HEK293 (cell line): ENCODE measurements around the gene CREG2.

Experiments used
- CTCF ChIA-PET: fragments of 350-600 bp; formaldehyde crosslinking; extraction: SDS; loops from one replicate; lab custom pipeline; 2021; ENCODE audit warnings: antibody characterized with exemption; lab: Yijun Ruan, JAX
- POLR2A ChIA-PET: fragments of 300-600 bp; formaldehyde crosslinking; extraction: SDS; loops from one replicate; lab custom pipeline; 2020; ENCODE audit warnings: antibody characterized with exemption, inconsistent platforms; lab: Yijun Ruan, JAX
- H3K27ac ChIP-seq: fragments of 200-500 bp; sonication (Bioruptor generic); 2 replicates; pipeline ENCODE4 v1.5.1; 2014; ENCODE audit warnings: low read depth, low read length, control low read depth, inconsistent platforms; ENCODE audit errors: extremely low read depth
- H3K36me3 ChIP-seq, 2 experiments: fragments of 200-500 bp in 1 of 2; sonication (Bioruptor generic) in 1 of 2; 1 replicate in 1 of 2; 2 replicates in 1 of 2; pipeline ENCODE4 v1.5.1; 2014 to 2017; ENCODE audit warnings: inconsistent platforms in 2 of 2, low read length in 2 of 2; ENCODE audit not compliant: control insufficient read depth in 2 of 2, insufficient read depth in 1 of 2
- H3K4me1 ChIP-seq: fragments of 200-500 bp; sonication (Bioruptor generic); 2 replicates; pipeline ENCODE4 v1.5.1; 2014; ENCODE audit warnings: mild to moderate bottlenecking, low read length, inconsistent platforms; ENCODE audit not compliant: control insufficient read depth, insufficient read depth
- H3K4me3 ChIP-seq: 2 replicates; pipeline ENCODE4 v1.5.1; 2011; ENCODE audit warnings: low read depth, mild to moderate bottlenecking, control low read depth, low read length, moderate library complexity
- H3K9me3 ChIP-seq: fragments of 200-500 bp; sonication (Bioruptor generic); 2 replicates; pipeline ENCODE4 v1.5.1; 2014; ENCODE audit warnings: low read depth, low read length, inconsistent platforms; ENCODE audit not compliant: control insufficient read depth, insufficient read depth
- GLI4 ChIP-seq: fragments of 450-650 bp; formaldehyde crosslinking; IDR thresholded peaks from 2 replicates; pipeline ENCODE4 v1.5.1; 2016; ENCODE audit warnings: missing biosample characterization, missing genetic modification characterization
- HOXA7 ChIP-seq: sonication (generic); formaldehyde crosslinking; IDR thresholded peaks from 2 replicates; pipeline ENCODE4 v1.8.1; 2022; ENCODE audit warnings: missing genetic modification reagents, borderline replicate concordance
- KLF1 ChIP-seq: fragments of 450-650 bp; formaldehyde crosslinking; IDR thresholded peaks from 2 replicates; pipeline ENCODE4 v1.5.1; 2016; ENCODE audit warnings: missing biosample characterization, missing genetic modification characterization
- MEIS1 ChIP-seq: sonication (generic); formaldehyde crosslinking; IDR thresholded peaks from 2 replicates; pipeline ENCODE4 v1.8.1; 2022; ENCODE audit warnings: missing genetic modification reagents, mild to moderate bottlenecking, borderline replicate concordance
- PRDM1 ChIP-seq: fragments of 450-650 bp; formaldehyde crosslinking; IDR thresholded peaks from 2 replicates; pipeline ENCODE4; 2016; ENCODE audit warnings: missing biosample characterization, missing genetic modification characterization
- RBAK ChIP-seq: fragments of 450-650 bp; formaldehyde crosslinking; IDR thresholded peaks from 2 replicates; pipeline ENCODE4 v1.5.1; 2016; ENCODE audit warnings: missing biosample characterization, missing genetic modification characterization
- REPIN1 ChIP-seq: fragments of 450-650 bp; formaldehyde crosslinking; IDR thresholded peaks from 2 replicates; pipeline ENCODE4 v1.5.1; 2017; ENCODE audit warnings: missing biosample characterization, missing genetic modification characterization, low read depth
- SETDB1 ChIP-seq: IDR thresholded peaks from one replicate; pipeline ENCODE4 v1.6.1; 2017; ENCODE audit warnings: mild to moderate bottlenecking, low read length, moderate library complexity, mixed read lengths; ENCODE audit not compliant: insufficient read length
- ZBTB10 ChIP-seq: fragments of 450-650 bp; formaldehyde crosslinking; IDR thresholded peaks from 2 replicates; pipeline ENCODE4 v1.5.1; 2016; ENCODE audit warnings: missing biosample characterization, missing genetic modification characterization
- ZEB2 ChIP-seq: fragments of 450-650 bp; formaldehyde crosslinking; IDR thresholded peaks from 2 replicates; pipeline ENCODE4 v1.5.1; 2016; ENCODE audit warnings: missing biosample characterization, missing genetic modification characterization
- ZFHX2 ChIP-seq: fragments of 450-650 bp; formaldehyde crosslinking; conservative IDR thresholded peaks from 2 replicates; pipeline ENCODE4 v1.5.1; 2016; ENCODE audit warnings: missing biosample characterization, missing genetic modification characterization
- ZFP69B ChIP-seq: fragments of 450-650 bp; formaldehyde crosslinking; IDR thresholded peaks from 2 replicates; pipeline ENCODE4 v1.5.1; 2016; ENCODE audit warnings: missing biosample characterization, missing genetic modification characterization
- ZIC2 ChIP-seq: fragments of 450-650 bp; formaldehyde crosslinking; IDR thresholded peaks from 2 replicates; pipeline ENCODE4 v1.5.1; 2016; ENCODE audit warnings: missing biosample characterization, missing genetic modification characterization
- ZNF148 ChIP-seq: fragments of 450-650 bp; formaldehyde crosslinking; IDR thresholded peaks from 2 replicates; pipeline ENCODE4 v1.5.0; 2017; ENCODE audit warnings: missing biosample characterization, missing genetic modification characterization, borderline replicate concordance
- ZNF174 ChIP-seq: fragments of 450-650 bp; formaldehyde crosslinking; IDR thresholded peaks from 2 replicates; pipeline ENCODE4 v1.5.0; 2017; ENCODE audit warnings: missing biosample characterization, mild to moderate bottlenecking, missing genetic modification characterization
- ZNF175 ChIP-seq: fragments of 450-650 bp; formaldehyde crosslinking; IDR thresholded peaks from 2 replicates; pipeline ENCODE4 v1.5.1; 2016; ENCODE audit warnings: missing biosample characterization, missing genetic modification characterization
- ZNF184 ChIP-seq: fragments of 450-650 bp; IDR thresholded peaks from 2 replicates; pipeline ENCODE4 v1.5.1; 2018; ENCODE audit warnings: missing biosample characterization, mild to moderate bottlenecking, missing genetic modification characterization
- ZNF202 ChIP-seq: fragments of 450-650 bp; formaldehyde crosslinking; IDR thresholded peaks from 2 replicates; pipeline ENCODE4 v1.5.1; 2016; ENCODE audit warnings: missing biosample characterization, missing genetic modification characterization, borderline replicate concordance
- ZNF211 ChIP-seq: fragments of 450-650 bp; formaldehyde crosslinking; IDR thresholded peaks from 2 replicates; pipeline ENCODE4 v1.5.1; 2016; ENCODE audit warnings: low read depth, missing biosample characterization, missing genetic modification characterization
- ZNF221 ChIP-seq: fragments of 450-650 bp; formaldehyde crosslinking; IDR thresholded peaks from 2 replicates; pipeline ENCODE4 v1.5.1; 2017; ENCODE audit warnings: missing biosample characterization, missing genetic modification characterization, borderline replicate concordance
- ZNF341 ChIP-seq: fragments of 450-650 bp; formaldehyde crosslinking; IDR thresholded peaks from 2 replicates; pipeline ENCODE4; 2016; ENCODE audit warnings: low read depth, missing biosample characterization, missing genetic modification characterization
- ZNF423 ChIP-seq: fragments of 450-650 bp; formaldehyde crosslinking; IDR thresholded peaks from 2 replicates; pipeline ENCODE4 v1.5.1; 2016; ENCODE audit warnings: missing biosample characterization, missing genetic modification characterization
- ZNF48 ChIP-seq: fragments of 450-650 bp; formaldehyde crosslinking; IDR thresholded peaks from 2 replicates; pipeline ENCODE4 v1.5.1; 2016; ENCODE audit warnings: missing biosample characterization, missing genetic modification characterization
- ZNF501 ChIP-seq: fragments of 450-650 bp; formaldehyde crosslinking; IDR thresholded peaks from 2 replicates; pipeline ENCODE4 v1.5.1; 2016; ENCODE audit warnings: missing biosample characterization, missing genetic modification characterization
- ZNF529 ChIP-seq: fragments of 450-650 bp; formaldehyde crosslinking; IDR thresholded peaks from 2 replicates; pipeline ENCODE4 v1.5.1; 2017; ENCODE audit warnings: missing genetic modification characterization, missing biosample characterization; ENCODE audit not compliant: insufficient replicate concordance
- ZNF558 ChIP-seq: fragments of 450-650 bp; formaldehyde crosslinking; IDR thresholded peaks from 2 replicates; pipeline ENCODE4 v1.5.1; 2016; ENCODE audit warnings: missing biosample characterization, missing genetic modification characterization
- ZNF610 ChIP-seq: fragments of 450-650 bp; formaldehyde crosslinking; IDR thresholded peaks from 2 replicates; pipeline ENCODE4 v1.5.1; 2016; ENCODE audit warnings: missing biosample characterization, missing genetic modification characterization, borderline replicate concordance
- ZNF654 ChIP-seq: fragments of 450-650 bp; formaldehyde crosslinking; IDR thresholded peaks from 2 replicates; pipeline ENCODE4 v1.5.1; 2016; ENCODE audit warnings: low read depth, missing biosample characterization, missing genetic modification characterization
- ZSCAN5A ChIP-seq: fragments of 450-650 bp; formaldehyde crosslinking; IDR thresholded peaks from 2 replicates; pipeline ENCODE4 v1.5.1; 2016; ENCODE audit warnings: missing biosample characterization, missing genetic modification characterization
- TF ChIP-seq, protein P1 (sequence below): fragments of 450-650 bp; formaldehyde crosslinking; IDR thresholded peaks from 2 replicates; pipeline ENCODE4 v1.5.1; 2016; ENCODE audit warnings: missing biosample characterization, missing genetic modification characterization

CREG2 gene

GRCh38 chr2:101359410-101359954, 27.8 kb downstream of the CREG2 start:
- H3K36me3 ChIP-seq: no peaks in the 10 kb centered on the region
- H3K4me3 ChIP-seq: no peak overlapping the region
- H3K27ac ChIP-seq: no peak overlapping the region
- POLR2A ChIA-PET: interaction anchor here (1.4 kb wide), 1 partner anchor 9 kb away, joined by 3 read pairs; no protein-coding TSS in a partner anchor
- CTCF ChIA-PET: interaction anchor here (1.2 kb wide), 1 partner anchor 59 kb away, joined by 3 read pairs; no protein-coding TSS in a partner anchor
- no peaks in the 10 kb centered on the region for H3K9me3 ChIP-seq
- TF ChIP-seq ZEB2 (tag by site-specific recombination) (no peak), ZSCAN5A (tag by site-specific recombination) (no peak), ZNF174 (tag by site-specific recombination) (no peak), ZFP69B (tag by site-specific recombination) (no peak), ZNF423 (no peak), ZNF221 (no peak), REPIN1 (no peak), ZNF175 (tag by site-specific recombination) (no peak), KLF1 (tag by site-specific recombination) (no peak), ZNF202 (no peak), GLI4 (no peak), SETDB1 (no peak), ZNF48 (tag by site-specific recombination) (no peak), RBAK (no peak), ZNF501 (no peak), ZNF341 (tag by site-specific recombination) (no peak)
- TF ChIP-seq, protein P1, sequence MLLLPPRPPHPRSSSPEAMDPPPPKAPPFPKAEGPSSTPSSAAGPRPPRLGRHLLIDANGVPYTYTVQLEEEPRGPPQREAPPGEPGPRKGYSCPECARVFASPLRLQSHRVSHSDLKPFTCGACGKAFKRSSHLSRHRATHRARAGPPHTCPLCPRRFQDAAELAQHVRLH (tag by site-specific recombination): no peak
- H3K4me1 ChIP-seq: no peaks in the 10 kb centered on the region

- Histone ChIP-seq H3K9me3 (no peaks in the 10 kb centered on the region), H3K4me1 (no peaks in the 10 kb centered on the region), H3K27ac (no peak overlapping the region), H3K4me3 (no peak overlapping the region), H3K36me3 (no peaks in the 10 kb centered on the region)
- ChIA-PET CTCF (no interaction called here), POLR2A (no interaction called here)
- no peak for TF ChIP-seq PRDM1 (tag by site-specific recombination)
- TF ChIP-seq ZBTB10 (tag by site-specific recombination): no peak
- TF ChIP-seq ZNF610: no peak
- no peak for TF ChIP-seq ZNF529
- TF ChIP-seq ZNF184: no peak
- no peak for TF ChIP-seq HOXA7 (CRISPR knock-in tag)
- TF ChIP-seq ZNF148 (tag by site-specific recombination): no peak
- TF ChIP-seq ZNF211 (tag by site-specific recombination): no peak
- TF ChIP-seq ZIC2: no peak
- TF ChIP-seq MEIS1: no peak
- no peak for TF ChIP-seq ZFHX2 (tag by site-specific recombination)
- no peak for TF ChIP-seq ZNF654
- TF ChIP-seq ZNF558 (tag by site-specific recombination): no peak
These were observed 29.9 kb downstream of the CREG2 start for GRCh38 chr2:101357376-101357775.
